K562 (cell line): Measurements from ENCODE around the gene PCSK5. TPM values are rescaled to one million over a fixed set of nuclear protein-coding genes. Genes with fewer than 3 reads are reported as not detected.

Source experiments
- ATAC-seq: fragments of 200-7000 bp; cut with Tn5 transposase; 3 replicates; pipeline ENCODE4 v1.9.1; 2020; ENCODE audit warnings: moderate library complexity
- BruUV-seq: library from RNA; stranded (reverse); fragments of 400-500 nt; replicated peaks from 2 replicates; lab custom pipeline; 2021; lab: Mats Ljungman, UMichigan
- CTCF ChIA-PET: fragments of 300-600 bp; formaldehyde crosslinking; extraction: SDS; loops from one replicate; lab custom pipeline; 2021; ENCODE audit warnings: low intra/inter-chr PET ratio; lab: Yijun Ruan, JAX
- POLR2A ChIA-PET: fragments of 300-600, 350-650 bp; sonication (Branson Sonifier 250); formaldehyde crosslinking; extraction: SDS; loops from one replicate; lab custom pipeline; 2021; ENCODE audit warnings: antibody characterized with exemption, inconsistent platforms; lab: Yijun Ruan, JAX
- DNase-seq, 4 experiments: peaks; one replicate each; pipeline versions ENCODE4 v3.0.0 to v3.0.0-alpha.2; 2011 to 2018; ENCODE audit warnings: low spot score in 3 of 4, mixed read lengths in 3 of 4; ENCODE audit errors: extremely low read depth in 1 of 4
- FAIRE-seq: peaks from 2 replicates; lab custom pipeline; 2011; peaks lifted over from hg19 to GRCh38; lab: Jason Lieb, UNC
- H2AFZ ChIP-seq: 2 replicates; pipeline ENCODE4 v1.6.0; 2011; ENCODE audit warnings: low read depth, low read length, control low read depth, inconsistent platforms
- H3K27ac ChIP-seq: fragments of 200-600 bp; 3 replicates; pipeline ENCODE4 v1.8.0; 2011; ENCODE audit warnings: low read depth, mild to moderate bottlenecking, control low read depth, inconsistent platforms, low read length, moderate library complexity, mixed read lengths; ENCODE audit errors: extremely low read depth
- H3K27me3 ChIP-seq, 2 experiments: fragments of 300-600 bp in 1 of 2; 2 replicates in 1 of 2; 3 replicates in 1 of 2; pipeline versions ENCODE4 v1.6.0 to v1.8.0; 2011; ENCODE audit warnings: inconsistent platforms in 2 of 2, low read length in 2 of 2, mild to moderate bottlenecking in 1 of 2, mixed read lengths in 1 of 2, moderate library complexity in 1 of 2; ENCODE audit not compliant: control insufficient read depth in 2 of 2, insufficient read depth in 2 of 2
- H3K36me3 ChIP-seq: fragments of 300-600 bp; 3 replicates; pipeline ENCODE4 v1.8.0; 2011; ENCODE audit warnings: mild to moderate bottlenecking, low read length, inconsistent platforms; ENCODE audit not compliant: control insufficient read depth, insufficient read depth
- H3K4me1 ChIP-seq, 2 experiments: fragments of 200-600 bp in 1 of 2; replicated peaks in 1 of 2; 2 replicates in 1 of 2; 3 replicates in 1 of 2; pipeline versions ENCODE4 v1.5.1 to v1.8.0; 2011; ENCODE audit warnings: inconsistent platforms in 2 of 2, low read length in 2 of 2, mild to moderate bottlenecking in 1 of 2, mixed read lengths in 1 of 2, moderate library complexity in 1 of 2; ENCODE audit not compliant: control insufficient read depth in 2 of 2, insufficient read depth in 2 of 2
- H3K4me2 ChIP-seq: 2 replicates; pipeline ENCODE4 v1.6.1; 2011; ENCODE audit warnings: low read length, control low read depth, inconsistent platforms, mixed read lengths; ENCODE audit not compliant: insufficient read depth
- H3K4me3 ChIP-seq: fragments of 200-600 bp; sonication (generic), shearing (Covaris generic); 2 replicates; pipeline ENCODE4 v1.5.1; 2016; ENCODE audit warnings: control low read depth, inconsistent platforms
- H3K79me2 ChIP-seq: fragments of 200-600 bp; 3 replicates; pipeline ENCODE4 v1.8.0; 2011; ENCODE audit warnings: low read length, inconsistent platforms; ENCODE audit not compliant: control insufficient read depth, insufficient read depth
- H3K9ac ChIP-seq, 2 experiments: 2 replicates each; pipeline versions ENCODE4 v1.6.0 to v1.6.1; 2011; ENCODE audit warnings: low read depth in 2 of 2, low read length in 2 of 2, control low read depth in 1 of 2, inconsistent platforms in 1 of 2, mild to moderate bottlenecking in 1 of 2, mixed read lengths in 1 of 2; ENCODE audit not compliant: insufficient read depth in 1 of 2
- H3K9me1 ChIP-seq: one replicate; pipeline ENCODE4 v1.6.0; 2011; ENCODE audit warnings: inconsistent platforms, mild to moderate bottlenecking, low read length, moderate library complexity; ENCODE audit not compliant: control insufficient read depth, insufficient read depth
- H3K9me3 ChIP-seq: replicated peaks from 2 replicates; pipeline ENCODE4 v1.5.1; 2011; ENCODE audit warnings: low read depth, low read length, inconsistent platforms; ENCODE audit not compliant: control insufficient read depth, insufficient read depth
- H4K20me1 ChIP-seq: replicated peaks from 2 replicates; pipeline ENCODE4 v1.6.1; 2011; ENCODE audit warnings: low read length, inconsistent platforms, mixed read lengths; ENCODE audit not compliant: control insufficient read depth, insufficient read depth
- ARID1B ChIP-seq: fragments of 450-650 bp; IDR thresholded peaks from 2 replicates; pipeline ENCODE4 v1.6.1; 2016; ENCODE audit warnings: antibody characterized with exemption, mild to moderate bottlenecking, inconsistent platforms
- CBFA2T2 ChIP-seq: fragments of 450-650 bp; conservative IDR thresholded peaks from 2 replicates; pipeline ENCODE4 v1.6.1; 2017; ENCODE audit warnings: mild to moderate bottlenecking
- CBFA2T3 ChIP-seq: fragments of 450-650 bp; IDR thresholded peaks from 2 replicates; pipeline ENCODE4 v1.6.1; 2017
- CTBP1 ChIP-seq: fragments of 450-650 bp; IDR thresholded peaks from 2 replicates; pipeline ENCODE4 v1.6.1; 2016; ENCODE audit warnings: borderline replicate concordance
- HDAC1 ChIP-seq, 2 experiments: fragments of 450-650 bp; IDR thresholded peaks; 2 replicates each; pipeline ENCODE4 v1.6.1; 2016 to 2017; ENCODE audit warnings: inconsistent platforms in 1 of 2, mild to moderate bottlenecking in 1 of 2, moderate library complexity in 1 of 2
- KLF16 ChIP-seq: IDR thresholded peaks from 2 replicates; pipeline ENCODE4 v1.6.1; 2016; ENCODE audit warnings: antibody characterized with exemption
- MEIS2 ChIP-seq: fragments of 450-650 bp; IDR thresholded peaks from 2 replicates; pipeline ENCODE4 v1.6.1; 2014; ENCODE audit warnings: mild to moderate bottlenecking; ENCODE audit not compliant: partially characterized antibody
- MTA1 ChIP-seq: fragments of 450-650 bp; IDR thresholded peaks from 2 replicates; pipeline ENCODE4 v1.6.1; 2017; ENCODE audit warnings: borderline replicate concordance
- MTA2 ChIP-seq: fragments of 450-650 bp; IDR thresholded peaks from 2 replicates; pipeline ENCODE4 v1.6.1; 2016; ENCODE audit warnings: low read depth
- NFIC ChIP-seq: fragments of 450-650 bp; IDR thresholded peaks from 2 replicates; pipeline ENCODE4 v1.6.1; 2017; ENCODE audit warnings: mild to moderate bottlenecking, inconsistent platforms
- RBBP5 ChIP-seq: fragments of 200-600 bp; sonication (generic); IDR thresholded peaks from 2 replicates; pipeline ENCODE4 v1.6.1; 2012; ENCODE audit warnings: borderline replicate concordance, mild to moderate bottlenecking, low read length, control low read depth, inconsistent platforms; ENCODE audit not compliant: insufficient read depth, poor library complexity, severe bottlenecking
- RCOR1 ChIP-seq, 2 experiments: IDR thresholded peaks; 2 replicates each; pipeline ENCODE4 v1.6.1; 2012; ENCODE audit warnings: low read depth in 2 of 2, low read length in 2 of 2, borderline replicate concordance in 1 of 2, improper control_type of control experiment in 1 of 2
- SMARCA4 ChIP-seq: fragments of 450-650 bp; IDR thresholded peaks from 2 replicates; pipeline ENCODE4 v1.6.1; 2016
- TEAD4 ChIP-seq, 2 experiments: sonication (generic) in 1 of 2; formaldehyde crosslinking in 1 of 2; IDR thresholded peaks; 2 replicates each; pipeline versions ENCODE4 v1.6.1 to v1.8.0; 2012 to 2022; ENCODE audit warnings: borderline replicate concordance in 1 of 2, inconsistent platforms in 1 of 2, low read length in 1 of 2, mild to moderate bottlenecking in 1 of 2, missing genetic modification reagents in 1 of 2
- ZNF197 ChIP-seq: fragments of 200-800 bp; sonication (Bioruptor generic); IDR thresholded peaks from 2 replicates; pipeline ENCODE4 v1.6.1; 2016; ENCODE audit warnings: low read depth, missing genetic modification characterization, missing compliant biosample characterization
- WGBS: fragments of 100-300 bp; shearing (Covaris generic); methylation state at CpG from one replicate; pipeline ENCODE4 v1.1.6; 2016; ENCODE audit warnings: low coverage, mixed read lengths; ENCODE audit not compliant: insufficient coverage; ENCODE audit errors: missing lambda C conversion rate; 5-methylcytosine and 5-hydroxymethylcytosine counted together
- in situ Hi-C: fragments of 300-500 bp; cut with MboI; formaldehyde crosslinking; loops from 4 replicates; pipeline ENCODE4 v1.15.0; 2018; ENCODE audit warnings: inconsistent platforms, mixed read lengths
- intact Hi-C: fragments of 100-400 bp; cut with micrococcal nuclease; formaldehyde crosslinking; loops from 2 replicates; pipeline ENCODE4 v1.14.2; 2022
- polyA plus RNA-seq, 8 experiments: library from polyadenylated mRNA; depleted of rRNA in 4 of 8; stranded (reverse) in 5 of 8; unstranded in 3 of 8; fragments of >200 nt; fragmentation: Nextera tagmentation in 2 of 8; fragmentation: Illumina TruSeq in 1 of 8; extraction: Ambion mirVana in 2 of 8; extraction: Trizol in 1 of 8; gene quantifications; 2 replicates each; pipeline versions ENCODE4 v1.2.1 to v1.2.3, GENCODE V29; 2011 to 2014; ENCODE audit warnings: inconsistent platforms in 1 of 8, missing spikeins in 1 of 8
- total RNA-seq, 7 experiments: library from RNA; depleted of rRNA in 6 of 7; stranded (reverse); fragments of >200 nt in 6 of 7; fragmentation: Illumina TruSeq in 2 of 7; extraction: Trizol in 2 of 7; gene quantifications; 2 replicates each; pipeline versions ENCODE4 v1.2.1 to v1.2.3, GENCODE V29; 2011 to 2021; ENCODE audit warnings: low replicate concordance in 1 of 7

Gene PCSK5
- total and polyA plus RNA-seq, 9 of the 15 experiments (the other 6 are each of a cell fraction or from before 2014, with no cell fraction given): not detected

DNA sequence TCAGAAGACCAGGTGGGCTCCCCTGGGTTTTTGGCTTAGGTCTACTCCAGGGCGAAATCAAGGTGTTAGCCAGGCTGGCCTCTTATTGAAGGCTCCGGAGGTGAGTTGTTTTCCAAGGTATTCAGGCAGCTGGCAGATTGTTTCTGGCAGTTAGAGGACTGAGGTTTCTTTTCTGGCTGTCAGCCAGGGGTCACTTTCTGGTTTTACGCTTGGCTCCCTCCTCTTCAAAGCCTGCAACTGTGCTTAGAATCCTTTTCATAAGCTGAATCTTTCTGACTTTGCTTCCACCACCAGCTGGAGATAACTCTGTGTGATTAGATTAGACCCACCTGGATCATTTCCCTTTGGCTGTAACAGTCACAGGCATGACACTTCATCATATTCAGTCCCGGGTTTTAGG is 479.1 kb downstream of the PCSK5 start:
- Histone ChIP-seq H3K9me3 (no peaks in the 10 kb centered on the region), H3K9ac (no peak overlapping the region), H3K4me1 (no peaks in the 10 kb centered on the region; a peak in 3 of 5 replicates), H3K9me1 (no peaks in the 10 kb centered on the region), H3K27me3 (no peaks in the 10 kb centered on the region), H3K4me3 (no peak overlapping the region), H3K36me3 (no peaks in the 10 kb centered on the region), H3K27ac (no peak overlapping the region), H2AFZ (no peak overlapping the region), H3K4me2 (no peak overlapping the region), H4K20me1 (no peaks in the 10 kb centered on the region), H3K79me2 (no peaks in the 10 kb centered on the region)
- ChIA-PET CTCF (no interaction called here), POLR2A (interaction anchor here (0.6 to 1.7 kb wide), 6 partner anchors 9 to 24 kb away, joined by 3 to 8 read pairs (median 6); partner anchors contain the start of gene RFK)
- BruUV-seq: no TSS peak
- FAIRE-seq (no peak), DNase-seq (peak in 1 of 4 experiments; percentile 37), ATAC-seq (no peak; the same call in 2 of the 3 replicates)
- intact Hi-C loops (loop anchor here (10.0 kb wide), 1 partner anchor 45 kb away; no protein-coding TSS in a partner anchor), in situ Hi-C loops (no loop called here)
- WGBS: 6% methylated on average over 3 of the region's 4 CpGs
- TF ChIP-seq ARID1B (peak; percentile 60), KLF16 (0 out of 2 replicates have a peak, but pooled peaks have one; percentile 32), HDAC1 (IDR thresholded peaks at IDR 0.05) (peak in 1 of 2 experiments; percentile 63; a peak in 1 of 4 replicates), TEAD4 (IDR thresholded peaks at IDR 0.05; ENCODE audit: low read length) (peak; percentile 52; the same call in 1 of the 2 replicates), TEAD4 (CRISPR knock-in tag; IDR thresholded peaks at IDR 0.05; ENCODE audit: borderline replicate concordance) (no peak), NFIC (peak; percentile 86), MEIS2 (peak; percentile 13), ZNF197 (CRISPR knock-in tag) (no peak), MTA2 (peak; percentile 30; the same call in 1 of the 2 replicates), SMARCA4 (peak; percentile 19; the same call in 1 of the 2 replicates), CTBP1 (peak; percentile 42; the same call in 1 of the 2 replicates), CBFA2T2 (peak; percentile 66), MTA1 (0 out of 2 replicates have a peak, but pooled peaks have one; percentile 16), CBFA2T3 (peak; percentile 73), RCOR1 (IDR thresholded peaks at IDR 0.05; ENCODE audit: borderline replicate concordance in 1 of 2, low read depth in 2 of 2, low read length in 2 of 2) (peak in 1 of 2 experiments; percentile 87; a peak in 2 of 4 replicates), RBBP5 (no peak)
